ENCODE data around the gene ITGAX.

The ITGAX gene

GRCh38 chr16:31395647-31396046 is 40.7 kb downstream of the ITGAX start:
- no peak for DNase-seq (ENCODE audit: low read depth in 1 of 2, low spot score in 1 of 2)
- Histone ChIP-seq H3K27me3 (ENCODE audit: insufficient read depth, poor library complexity, severe bottlenecking) (no peaks in the 10 kb centered on the region), H3K27ac (replicated peaks) (no peak overlapping the region), H3K4me3 (replicated peaks; ENCODE audit: insufficient read depth, low read length) (no peak overlapping the region)
- TF ChIP-seq CTCF (IDR thresholded peaks at IDR 0.05; ENCODE audit: insufficient read depth, low read length) (no peak), REST (IDR thresholded peaks at IDR 0.05; ENCODE audit: insufficient replicate concordance, low read depth) (no peak), POLR2AphosphoS5 (IDR thresholded peaks at IDR 0.05; ENCODE audit: low read depth) (no peak), GABPA (IDR thresholded peaks at IDR 0.05; ENCODE audit: low read depth) (no peak), SPI1 (IDR thresholded peaks at IDR 0.05; ENCODE audit: borderline replicate concordance, low read depth) (no peak)

GRCh38 chr16:31397096-31397660 is 42.2 kb downstream of the ITGAX start:
- Histone ChIP-seq H3K27ac (replicated peaks) (no peak overlapping the region), H3K4me3 (replicated peaks; ENCODE audit: insufficient read depth, low read length) (no peak overlapping the region), H3K27me3 (ENCODE audit: insufficient read depth, poor library complexity, severe bottlenecking) (no peaks in the 10 kb centered on the region)
- no peak for TF ChIP-seq SPI1 (IDR thresholded peaks at IDR 0.05; ENCODE audit: borderline replicate concordance, low read depth)
- TF ChIP-seq CTCF (IDR thresholded peaks at IDR 0.05; ENCODE audit: insufficient read depth, low read length) = no peak
- TF ChIP-seq POLR2AphosphoS5 (IDR thresholded peaks at IDR 0.05; ENCODE audit: low read depth) = no peak
- TF ChIP-seq REST (IDR thresholded peaks at IDR 0.05; ENCODE audit: insufficient replicate concordance, low read depth) = no peak
- no peak for DNase-seq (ENCODE audit: low read depth in 1 of 2, low spot score in 1 of 2)

- TF ChIP-seq REST (IDR thresholded peaks at IDR 0.05; ENCODE audit: insufficient replicate concordance, low read depth) = no peak
- no peak for TF ChIP-seq GABPA (IDR thresholded peaks at IDR 0.05; ENCODE audit: low read depth)
- TF ChIP-seq CTCF (IDR thresholded peaks at IDR 0.05; ENCODE audit: insufficient read depth, low read length) = no peak
- no peak for TF ChIP-seq SPI1 (IDR thresholded peaks at IDR 0.05; ENCODE audit: borderline replicate concordance, low read depth)
- no peak for TF ChIP-seq POLR2AphosphoS5 (IDR thresholded peaks at IDR 0.05; ENCODE audit: low read depth)
- Histone ChIP-seq H3K4me3 (replicated peaks; ENCODE audit: insufficient read depth, low read length) (no peak overlapping the region), H3K27ac (replicated peaks) (no peak overlapping the region), H3K27me3 (ENCODE audit: insufficient read depth, poor library complexity, severe bottlenecking) (no peaks in the 10 kb centered on the region)
- DNase-seq (ENCODE audit: low read depth in 1 of 2, low spot score in 1 of 2) = no peak
These were observed 42.7 kb downstream of the ITGAX start for GRCh38 chr16:31397701-31398100.
